Suppressor macrophage treated with lipopolysaccharide for 4 hours (primary cell): ENCODE results near the gene ECPAS.
"Not testable (repeated sequence)": the region's sequence is repeated elsewhere in the genome, so short reads cannot be mapped to it uniquely, and the experiment has no call there.

Experiments
- DNase-seq: peaks from one replicate; pipeline ENCODE4 v3.0.0-alpha.2; 2020

ECPAS gene, protein sequence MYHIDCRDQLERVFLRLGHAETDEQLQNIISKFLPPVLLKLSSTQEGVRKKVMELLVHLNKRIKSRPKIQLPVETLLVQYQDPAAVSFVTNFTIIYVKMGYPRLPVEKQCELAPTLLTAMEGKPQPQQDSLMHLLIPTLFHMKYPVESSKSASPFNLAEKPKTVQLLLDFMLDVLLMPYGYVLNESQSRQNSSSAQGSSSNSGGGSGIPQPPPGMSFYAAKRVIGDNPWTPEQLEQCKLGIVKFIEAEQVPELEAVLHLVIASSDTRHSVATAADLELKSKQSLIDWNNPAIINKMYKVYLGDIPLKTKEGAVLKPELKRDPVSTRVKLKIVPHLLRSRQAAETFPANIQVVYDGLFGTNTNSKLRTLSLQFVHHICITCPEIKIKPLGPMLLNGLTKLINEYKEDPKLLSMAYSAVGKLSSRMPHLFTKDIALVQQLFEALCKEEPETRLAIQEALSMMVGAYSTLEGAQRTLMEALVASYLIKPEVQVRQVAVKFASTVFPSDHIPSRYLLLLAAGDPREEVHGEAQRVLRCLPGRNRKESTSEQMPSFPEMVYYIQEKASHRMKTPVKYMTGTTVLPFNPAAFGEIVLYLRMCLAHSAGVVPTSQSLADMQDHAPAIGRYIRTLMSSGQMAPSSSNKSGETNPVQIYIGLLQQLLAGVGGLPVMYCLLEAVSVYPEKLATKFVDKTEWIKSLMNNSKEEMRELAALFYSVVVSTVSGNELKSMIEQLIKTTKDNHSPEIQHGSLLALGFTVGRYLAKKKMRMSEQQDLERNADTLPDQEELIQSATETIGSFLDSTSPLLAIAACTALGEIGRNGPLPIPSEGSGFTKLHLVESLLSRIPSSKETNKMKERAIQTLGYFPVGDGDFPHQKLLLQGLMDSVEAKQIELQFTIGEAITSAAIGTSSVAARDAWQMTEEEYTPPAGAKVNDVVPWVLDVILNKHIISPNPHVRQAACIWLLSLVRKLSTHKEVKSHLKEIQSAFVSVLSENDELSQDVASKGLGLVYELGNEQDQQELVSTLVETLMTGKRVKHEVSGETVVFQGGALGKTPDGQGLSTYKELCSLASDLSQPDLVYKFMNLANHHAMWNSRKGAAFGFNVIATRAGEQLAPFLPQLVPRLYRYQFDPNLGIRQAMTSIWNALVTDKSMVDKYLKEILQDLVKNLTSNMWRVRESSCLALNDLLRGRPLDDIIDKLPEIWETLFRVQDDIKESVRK (N-terminal part only)

GRCh38 chr9:111483858-111484571 lies at the start of gene ECPAS:
Gene ECPAS, minus strand, starts transcription at chr9:111484383. Its CDS starts 11,465 bp downstream, at chr9:111472918.
- peak; percentile 89 for DNase-seq

DNA sequence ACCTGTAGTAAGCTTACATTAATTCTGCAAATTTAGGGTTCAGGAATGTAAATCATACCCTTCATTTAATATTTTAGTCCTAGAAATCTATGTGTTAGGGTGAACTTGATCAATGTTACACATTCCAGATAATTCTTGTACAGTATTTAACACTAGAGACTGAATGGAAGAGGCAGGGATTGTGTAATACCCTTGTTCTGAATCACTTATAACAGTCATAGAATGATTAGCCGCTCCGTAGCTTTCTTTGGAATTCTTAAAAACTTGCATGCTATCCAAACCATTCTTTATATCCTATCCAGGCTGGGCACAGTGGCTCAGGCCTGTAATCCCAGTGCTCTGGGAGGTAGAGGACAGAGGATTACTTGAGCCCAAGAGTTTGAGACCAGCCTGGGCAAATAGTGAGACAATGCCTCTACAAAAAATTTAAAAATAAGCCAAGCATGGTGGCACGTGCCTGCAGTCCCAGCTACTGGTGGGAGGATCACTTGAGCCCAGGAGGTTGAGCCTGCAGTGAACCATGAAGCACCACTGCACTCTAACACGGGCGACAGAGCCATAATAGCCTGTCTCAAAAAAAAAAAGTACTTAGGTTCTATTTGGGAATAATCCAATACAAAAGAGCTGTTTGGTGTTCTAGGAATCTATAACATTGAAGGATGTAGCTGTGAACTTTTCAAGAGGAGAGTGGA lies 49.1 kb upstream of the ECPAS start:
- no peak for DNase-seq

GRCh38 chr9:111531716-111532115 lies 47.5 kb upstream of the ECPAS start:
- no peak for DNase-seq

DNA sequence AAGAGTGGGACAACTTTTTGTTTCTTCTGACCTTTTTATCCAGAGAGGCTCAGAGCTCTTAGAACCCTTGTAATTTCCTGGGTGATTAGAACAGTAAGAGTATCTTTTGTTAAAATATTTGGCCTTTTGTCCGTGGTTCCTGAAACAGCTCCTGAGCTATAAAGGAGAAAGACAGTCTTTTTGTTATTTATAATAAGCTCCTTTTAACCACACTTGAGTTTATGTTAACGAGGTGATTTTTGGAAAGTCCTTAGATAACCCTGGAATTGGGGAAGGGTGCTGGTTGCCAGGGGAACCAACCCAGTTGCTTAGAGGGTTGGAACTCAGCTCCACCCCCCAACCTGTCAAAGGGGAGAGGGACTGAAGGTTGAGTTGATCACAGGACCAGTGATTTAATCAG lies 45.6 kb upstream of the ECPAS start:
- no peak for DNase-seq

DNA sequence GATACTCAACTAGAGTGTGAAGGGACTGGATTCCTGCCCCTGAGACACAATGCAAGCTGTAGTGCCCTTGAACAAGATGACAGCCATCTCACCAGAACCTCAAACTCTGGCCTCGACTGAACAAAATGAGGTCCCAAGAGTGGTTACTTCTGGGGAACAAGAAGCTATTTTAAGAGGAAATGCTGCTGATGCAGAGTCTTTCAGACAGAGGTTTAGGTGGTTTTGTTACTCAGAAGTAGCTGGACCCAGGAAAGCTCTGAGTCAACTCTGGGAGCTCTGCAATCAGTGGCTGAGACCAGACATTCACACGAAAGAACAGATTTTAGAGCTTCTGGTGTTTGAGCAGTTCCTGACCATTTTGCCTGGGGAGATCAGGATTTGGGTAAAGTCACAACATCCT lies 43.2 kb upstream of the ECPAS start:
- DNase-seq: no peak

DNA sequence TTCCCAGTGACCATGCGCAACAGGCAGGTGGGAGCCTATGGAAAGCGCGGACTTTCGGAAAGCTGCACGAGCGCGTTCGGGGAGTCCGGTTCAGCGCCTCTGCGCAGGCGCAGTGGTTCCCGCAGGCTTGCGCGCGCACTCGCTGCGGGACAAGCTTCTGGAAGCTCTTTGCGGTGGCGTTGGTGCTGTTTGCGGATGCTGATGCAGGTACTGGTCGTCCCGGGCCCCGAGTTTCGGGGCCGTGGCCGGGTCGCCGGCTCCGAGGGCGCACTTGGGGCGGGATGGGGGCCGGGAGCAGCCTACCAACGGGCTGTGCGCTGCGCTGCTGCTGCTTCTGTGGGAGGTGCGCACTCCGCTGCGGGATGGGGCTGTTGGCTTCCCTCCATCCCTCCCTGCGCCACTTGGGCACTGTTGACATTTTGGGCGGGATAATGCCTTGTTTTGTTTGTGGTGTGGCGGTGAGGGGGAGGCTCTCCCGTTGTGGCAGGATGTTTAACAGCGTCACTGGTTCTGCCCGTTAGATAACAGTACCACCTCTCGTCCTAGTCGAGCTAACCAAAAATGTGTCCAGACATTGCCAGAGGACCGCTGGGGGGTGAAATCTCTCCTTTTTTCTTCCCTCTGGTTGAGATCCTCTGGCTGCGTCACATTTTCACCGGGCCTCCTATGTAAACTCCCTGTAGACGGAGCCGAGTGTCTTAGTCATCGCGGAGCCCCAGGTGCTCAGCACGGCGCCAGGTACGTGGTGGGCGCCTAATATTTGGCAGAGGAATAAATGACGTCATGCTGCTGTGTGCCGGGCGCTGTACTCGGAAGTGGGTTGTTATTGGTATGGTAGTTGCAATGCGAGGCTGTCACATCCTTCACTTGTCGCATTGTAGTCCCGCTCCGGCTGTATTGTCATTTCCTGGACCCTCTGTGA lies 41.1 kb upstream of the ECPAS start, which contains the start of gene ZNF483:
Gene ZNF483, plus strand, starts transcription at position 124 of the 922 bp plus-strand sequence. CDS start 2,217 bp downstream, outside the sequence.
- peak; percentile 69 for DNase-seq

DNA sequence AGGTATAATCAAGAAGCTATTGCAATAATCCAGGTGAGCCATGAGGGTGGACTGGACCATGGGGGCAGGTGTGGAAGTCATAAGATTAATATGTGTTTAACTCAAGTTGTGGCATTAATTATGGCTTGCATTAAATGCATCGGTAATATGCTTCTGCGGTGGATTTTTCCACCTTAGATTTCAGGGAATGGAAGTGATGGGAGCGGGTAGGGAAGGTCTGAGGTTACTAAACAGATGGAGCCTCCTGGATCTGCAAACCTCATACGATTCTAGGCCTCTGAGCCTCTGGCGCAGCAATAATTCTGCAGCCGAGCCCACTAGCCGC lies 40.5 kb upstream of the ECPAS start:
- DNase-seq: no peak

DNA sequence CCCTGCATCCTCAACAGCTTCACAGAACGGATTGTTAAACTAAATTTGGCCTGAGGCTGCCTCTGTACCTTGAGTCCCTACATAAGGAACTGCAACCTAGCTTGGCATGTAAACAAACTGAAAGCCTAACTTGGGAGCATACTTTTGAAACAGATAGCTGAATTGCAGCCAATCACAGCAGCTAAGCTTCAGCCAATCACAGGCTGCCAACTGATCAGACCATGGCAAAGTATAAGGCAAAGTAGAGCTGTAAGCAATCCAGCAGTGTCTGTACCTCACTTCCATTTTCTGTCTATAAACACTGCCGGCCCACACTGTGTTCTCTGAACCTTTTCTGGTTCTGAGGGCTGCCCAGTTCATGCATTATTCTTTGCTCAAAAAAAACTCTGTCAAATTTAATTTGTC lies 31.9 kb upstream of the ECPAS start:
- no peak for DNase-seq

GRCh38 chr9:111514967-111515366 lies 30.8 kb upstream of the ECPAS start:
- DNase-seq: no peak

GRCh38 chr9:111511581-111511980 lies 27.4 kb upstream of the ECPAS start:
- DNase-seq: not testable (repeated sequence)

DNA sequence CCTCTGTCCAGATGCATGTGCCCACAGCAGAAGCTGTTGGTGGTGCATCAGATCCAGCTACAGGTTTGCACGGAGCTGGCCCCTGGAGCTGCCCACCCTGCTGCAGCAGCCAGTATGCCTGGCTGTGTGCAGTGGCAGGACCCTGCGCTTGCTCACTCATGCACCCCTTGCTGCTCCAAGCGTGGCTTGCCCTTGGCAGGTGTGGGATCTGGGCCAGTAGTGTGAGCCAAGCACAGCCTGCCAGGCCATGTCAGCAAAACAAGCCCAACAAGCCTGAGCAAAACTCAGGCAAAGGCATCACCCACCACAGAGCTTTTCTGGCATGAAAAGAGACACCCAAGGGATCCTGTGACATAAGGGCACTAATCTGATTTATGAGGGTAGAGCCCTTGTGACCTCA lies 18.3 kb upstream of the ECPAS start:
- no peak for DNase-seq

GRCh38 chr9:111501648-111502047 lies 17.5 kb upstream of the ECPAS start:
- no peak for DNase-seq

- no peak for DNase-seq
Observed at GRCh38 chr9:111501005-111501562, 16.9 kb upstream of the ECPAS start.

DNA sequence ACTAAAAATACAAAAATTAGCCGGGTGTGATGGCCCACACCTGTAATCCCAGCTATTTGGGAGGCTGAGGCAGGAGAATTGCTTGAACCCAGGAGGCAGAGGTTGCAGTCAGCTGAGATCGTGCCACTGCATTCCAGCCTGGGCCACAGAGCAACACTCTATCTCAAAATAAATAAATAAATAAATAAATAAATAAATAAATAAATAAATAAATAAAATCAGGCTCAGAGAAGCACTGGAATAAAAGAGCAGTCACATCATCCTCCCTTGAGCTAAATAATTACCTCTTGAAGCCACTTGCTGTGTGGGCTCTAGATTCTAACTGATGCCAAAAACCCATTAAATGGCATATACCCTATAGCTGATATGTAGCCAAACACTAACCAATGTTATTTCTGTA lies 13.0 kb upstream of the ECPAS start:
- not testable (repeated sequence) for DNase-seq

DNA sequence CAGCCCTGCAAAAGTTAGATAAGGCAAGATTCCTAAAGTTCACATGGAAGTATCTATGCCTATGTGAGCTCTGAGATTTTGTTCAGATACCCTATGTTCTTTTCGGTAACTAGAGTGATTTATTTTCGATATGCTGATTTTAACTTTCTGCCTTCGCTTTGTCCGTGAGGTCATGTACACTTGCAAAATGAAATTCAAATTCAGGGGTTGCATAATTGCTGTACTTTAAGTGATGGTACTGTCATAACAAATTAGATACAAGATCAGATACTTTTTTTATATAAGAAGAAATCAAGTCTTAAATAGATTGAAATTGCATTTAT lies 350 bp upstream of the ECPAS start:
- DNase-seq: peak; percentile 69

DNA sequence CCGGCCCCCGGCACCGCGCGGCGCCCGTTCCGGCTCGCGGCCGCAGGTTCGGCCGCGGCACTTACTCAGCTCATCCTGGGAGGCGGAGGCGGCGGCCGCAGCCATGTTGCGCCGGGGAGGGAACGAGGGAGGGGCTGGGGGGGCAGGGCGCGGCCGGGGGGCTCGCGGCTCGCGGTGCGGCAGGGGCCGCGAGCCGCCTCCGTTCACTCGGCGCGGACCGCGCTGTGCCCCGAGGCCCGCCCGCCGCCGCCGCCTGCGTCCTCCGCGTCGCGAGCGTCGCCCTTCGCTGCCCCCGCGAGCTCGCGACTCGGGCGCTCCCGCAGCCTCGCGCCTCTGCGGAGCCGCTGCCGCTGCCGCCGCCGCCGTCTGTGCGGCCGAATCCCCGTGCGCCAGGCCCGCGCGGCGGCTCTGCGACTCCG lies 735 bp downstream of the ECPAS start:
- DNase-seq: no peak

DNA sequence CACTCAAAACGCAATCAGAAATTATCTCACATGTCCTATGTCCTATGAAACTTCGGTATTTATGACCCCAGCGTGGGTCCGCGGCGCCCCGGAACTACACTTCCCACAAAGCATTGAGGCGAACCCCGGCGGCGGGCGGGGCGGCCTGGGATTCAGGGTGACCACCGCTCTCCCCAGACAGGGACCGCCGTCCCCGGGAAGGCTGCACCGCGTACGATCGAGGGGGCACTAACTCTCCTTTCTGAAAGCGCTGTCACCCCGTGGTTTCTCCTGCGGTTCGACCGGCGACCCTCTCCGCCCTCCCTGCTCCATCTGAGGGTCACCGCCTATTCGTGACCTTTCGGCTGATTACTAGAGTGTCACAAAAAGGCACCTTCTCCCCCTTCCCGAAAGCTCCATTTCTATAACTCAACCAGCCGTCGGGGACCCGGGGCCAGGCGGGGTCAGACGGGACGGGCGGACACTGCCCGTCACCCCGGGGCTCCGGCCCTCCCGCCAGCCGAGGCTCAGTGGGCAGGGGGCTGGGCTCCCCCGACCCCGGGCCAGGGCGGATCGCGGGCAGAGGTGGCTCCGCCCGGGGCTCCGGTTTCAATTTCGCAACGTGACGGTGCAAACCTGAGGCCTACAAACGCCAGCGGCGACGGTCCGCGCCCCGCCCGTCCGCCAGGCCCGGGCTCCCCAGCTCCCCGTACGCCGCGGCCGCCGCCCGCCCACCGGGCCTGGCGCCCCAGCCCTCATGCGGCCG lies 1.3 kb downstream of the ECPAS start:
- DNase-seq: peak; percentile 79

DNA sequence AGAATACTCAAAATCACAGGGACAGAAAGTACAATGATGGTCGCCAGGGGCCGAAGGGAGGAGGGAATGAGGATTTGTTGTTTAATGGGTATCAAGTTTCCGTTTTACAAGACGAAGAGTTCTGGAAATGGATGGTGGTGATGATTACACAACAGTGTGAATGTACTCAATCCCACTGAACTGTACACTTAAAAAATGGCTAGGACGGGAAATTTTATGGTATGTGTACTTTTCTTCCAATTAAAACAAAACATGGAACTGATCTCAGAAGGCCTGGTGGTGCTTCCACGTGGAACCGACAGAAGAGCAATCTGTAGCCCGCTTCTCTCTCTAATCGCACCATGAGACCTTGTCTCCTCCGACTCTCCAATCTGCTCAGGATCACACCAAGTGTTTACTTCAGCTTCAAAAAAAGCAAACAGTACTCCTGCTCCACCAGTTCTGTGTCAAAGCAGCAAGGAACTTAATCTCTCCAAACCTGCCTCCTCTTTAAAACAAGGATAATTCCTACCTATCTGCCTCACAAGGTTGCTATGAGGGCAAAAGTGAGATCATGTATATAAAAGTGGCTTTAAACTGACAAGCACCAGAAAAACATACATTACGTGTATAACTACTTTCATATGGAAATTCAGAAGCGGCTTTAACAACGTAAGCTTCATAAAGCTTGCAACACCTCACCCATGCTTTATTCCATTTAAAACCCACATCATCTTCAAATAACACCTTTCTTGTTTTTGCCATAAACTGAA lies 2.1 kb downstream of the ECPAS start:
- DNase-seq: peak; percentile 9

- no peak for DNase-seq
Observed at GRCh38 chr9:111477677-111478076, 6.5 kb downstream of the ECPAS start.
